ENCODE measurements around the gene GABRG2. TPM values are rescaled to one million over a fixed set of nuclear protein-coding genes. Genes with fewer than 3 reads are reported as not detected.

Gene GABRG2
- polyA plus RNA-seq, 1 donor from 2014 or later: 35.8 TPM

Other genes with a start within 250 kb of the GABRG2 start
- gene GABRA1, start 219.7 kb upstream of the GABRG2 start, polyA plus RNA-seq: 43.1 and 50.6 TPM in 2 replicates